HL-60 (cell line): ENCODE data around the gene MS4A2.

Experiments used
- SPI1 ChIP-seq: IDR thresholded peaks from 2 replicates; pipeline ENCODE4 v1.6.1; 2012; ENCODE audit warnings: low read depth, mild to moderate bottlenecking, borderline replicate concordance
- TF ChIP-seq, protein P1 (sequence below): IDR thresholded peaks from one replicate; pipeline ENCODE4 v1.5.1; 2011; ENCODE audit warnings: low read length, control low read depth, inconsistent platforms; ENCODE audit not compliant: insufficient read depth
- TF ChIP-seq, protein P2 (sequence below): IDR thresholded peaks from 2 replicates; pipeline ENCODE4 v1.6.1; 2012; ENCODE audit warnings: low read depth; ENCODE audit not compliant: insufficient replicate concordance

DNA sequence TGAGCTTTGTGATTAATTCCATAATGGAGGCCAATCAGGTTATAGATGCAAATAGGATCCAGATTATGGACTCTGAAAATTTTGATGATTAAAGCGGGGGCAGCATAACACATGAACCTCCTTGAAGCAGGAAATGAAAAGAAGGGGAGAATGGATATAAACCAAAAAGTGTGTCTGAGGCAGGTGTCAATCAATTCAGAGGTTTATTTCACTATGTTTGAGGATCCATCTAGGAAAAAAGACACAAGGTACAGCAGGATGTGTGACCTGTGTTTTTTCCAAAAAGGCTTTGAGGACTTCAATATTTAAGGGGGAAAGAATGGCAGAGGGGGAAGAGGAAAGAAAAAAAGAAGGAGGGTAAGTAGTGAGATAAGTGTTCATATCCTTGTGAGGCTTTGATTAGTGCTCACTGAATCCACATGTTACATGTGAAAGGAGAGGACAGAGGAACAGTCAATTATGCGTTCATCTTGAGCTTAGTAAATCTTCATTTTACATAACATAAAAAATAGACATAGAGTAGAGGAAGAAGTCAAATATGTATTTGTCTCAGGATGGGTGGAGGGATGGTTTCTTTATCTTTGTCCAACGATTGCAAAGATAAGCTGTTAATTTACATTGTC lies 34.1 kb downstream of the MS4A2 start:
- TF ChIP-seq, protein P1, sequence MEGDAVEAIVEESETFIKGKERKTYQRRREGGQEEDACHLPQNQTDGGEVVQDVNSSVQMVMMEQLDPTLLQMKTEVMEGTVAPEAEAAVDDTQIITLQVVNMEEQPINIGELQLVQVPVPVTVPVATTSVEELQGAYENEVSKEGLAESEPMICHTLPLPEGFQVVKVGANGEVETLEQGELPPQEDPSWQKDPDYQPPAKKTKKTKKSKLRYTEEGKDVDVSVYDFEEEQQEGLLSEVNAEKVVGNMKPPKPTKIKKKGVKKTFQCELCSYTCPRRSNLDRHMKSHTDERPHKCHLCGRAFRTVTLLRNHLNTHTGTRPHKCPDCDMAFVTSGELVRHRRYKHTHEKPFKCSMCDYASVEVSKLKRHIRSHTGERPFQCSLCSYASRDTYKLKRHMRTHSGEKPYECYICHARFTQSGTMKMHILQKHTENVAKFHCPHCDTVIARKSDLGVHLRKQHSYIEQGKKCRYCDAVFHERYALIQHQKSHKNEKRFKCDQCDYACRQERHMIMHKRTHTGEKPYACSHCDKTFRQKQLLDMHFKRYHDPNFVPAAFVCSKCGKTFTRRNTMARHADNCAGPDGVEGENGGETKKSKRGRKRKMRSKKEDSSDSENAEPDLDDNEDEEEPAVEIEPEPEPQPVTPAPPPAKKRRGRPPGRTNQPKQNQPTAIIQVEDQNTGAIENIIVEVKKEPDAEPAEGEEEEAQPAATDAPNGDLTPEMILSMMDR, result no peak
- TF ChIP-seq SPI1, result no peak
- TF ChIP-seq, protein P2, sequence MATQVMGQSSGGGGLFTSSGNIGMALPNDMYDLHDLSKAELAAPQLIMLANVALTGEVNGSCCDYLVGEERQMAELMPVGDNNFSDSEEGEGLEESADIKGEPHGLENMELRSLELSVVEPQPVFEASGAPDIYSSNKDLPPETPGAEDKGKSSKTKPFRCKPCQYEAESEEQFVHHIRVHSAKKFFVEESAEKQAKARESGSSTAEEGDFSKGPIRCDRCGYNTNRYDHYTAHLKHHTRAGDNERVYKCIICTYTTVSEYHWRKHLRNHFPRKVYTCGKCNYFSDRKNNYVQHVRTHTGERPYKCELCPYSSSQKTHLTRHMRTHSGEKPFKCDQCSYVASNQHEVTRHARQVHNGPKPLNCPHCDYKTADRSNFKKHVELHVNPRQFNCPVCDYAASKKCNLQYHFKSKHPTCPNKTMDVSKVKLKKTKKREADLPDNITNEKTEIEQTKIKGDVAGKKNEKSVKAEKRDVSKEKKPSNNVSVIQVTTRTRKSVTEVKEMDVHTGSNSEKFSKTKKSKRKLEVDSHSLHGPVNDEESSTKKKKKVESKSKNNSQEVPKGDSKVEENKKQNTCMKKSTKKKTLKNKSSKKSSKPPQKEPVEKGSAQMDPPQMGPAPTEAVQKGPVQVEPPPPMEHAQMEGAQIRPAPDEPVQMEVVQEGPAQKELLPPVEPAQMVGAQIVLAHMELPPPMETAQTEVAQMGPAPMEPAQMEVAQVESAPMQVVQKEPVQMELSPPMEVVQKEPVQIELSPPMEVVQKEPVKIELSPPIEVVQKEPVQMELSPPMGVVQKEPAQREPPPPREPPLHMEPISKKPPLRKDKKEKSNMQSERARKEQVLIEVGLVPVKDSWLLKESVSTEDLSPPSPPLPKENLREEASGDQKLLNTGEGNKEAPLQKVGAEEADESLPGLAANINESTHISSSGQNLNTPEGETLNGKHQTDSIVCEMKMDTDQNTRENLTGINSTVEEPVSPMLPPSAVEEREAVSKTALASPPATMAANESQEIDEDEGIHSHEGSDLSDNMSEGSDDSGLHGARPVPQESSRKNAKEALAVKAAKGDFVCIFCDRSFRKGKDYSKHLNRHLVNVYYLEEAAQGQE, result no peak
